HK-2 (cell line): ENCODE measurements around the gene ZSCAN22.
"Not testable (repeated sequence)": the region's sequence is repeated elsewhere in the genome, so short reads cannot be mapped to it uniquely, and the experiment has no call there.

Experiments used
- DNase-seq: peaks from one replicate; pipeline ENCODE4 v3.0.0-alpha.2; 2018; ENCODE audit not compliant: unreplicated experiment

ZSCAN22 gene

GRCh38 chr19:58317476-58318072 lies 9.2 kb upstream of the ZSCAN22 start:
- DNase-seq: peak; percentile 35

- no peak for DNase-seq
Observed at GRCh38 chr19:58318297-58318696, 8.5 kb upstream of the ZSCAN22 start.

GRCh38 chr19:58319241-58319640 lies 7.6 kb upstream of the ZSCAN22 start:
- DNase-seq: no peak

- no peak for DNase-seq
Observed at GRCh38 chr19:58325311-58326022, 1.3 kb upstream of the ZSCAN22 start.

GRCh38 chr19:58326501-58326913 lies 287 bp upstream of the ZSCAN22 start:
- DNase-seq: no peak

- peak; percentile 35 for DNase-seq
Observed at GRCh38 chr19:58328999-58329398, 2.2 kb downstream of the ZSCAN22 start.

GRCh38 chr19:58330458-58330857 lies 3.7 kb downstream of the ZSCAN22 start:
- DNase-seq: no peak

- no peak for DNase-seq
Observed at GRCh38 chr19:58332697-58333096, 5.9 kb downstream of the ZSCAN22 start.

- no peak for DNase-seq
Observed at GRCh38 chr19:58334691-58335249, 8.0 kb downstream of the ZSCAN22 start.

GRCh38 chr19:58335630-58336029 lies 8.8 kb downstream of the ZSCAN22 start:
- DNase-seq: no peak

- DNase-seq: no peak
Observed at GRCh38 chr19:58336216-58336615, 9.4 kb downstream of the ZSCAN22 start.

GRCh38 chr19:58336820-58337219 lies 10.0 kb downstream of the ZSCAN22 start:
- no peak for DNase-seq

- DNase-seq: no peak
Observed at GRCh38 chr19:58338336-58338735, 11.5 kb downstream of the ZSCAN22 start.

GRCh38 chr19:58338825-58339558 lies 12.2 kb downstream of the ZSCAN22 start:
- no peak for DNase-seq

GRCh38 chr19:58345558-58345957 lies 18.8 kb downstream of the ZSCAN22 start:
- no peak for DNase-seq

- peak; percentile 78 for DNase-seq
Observed at GRCh38 chr19:58346961-58347929, 20.5 kb downstream of the ZSCAN22 start.

- not testable (repeated sequence) for DNase-seq
Observed at GRCh38 chr19:58348080-58348479, 21.3 kb downstream of the ZSCAN22 start.

GRCh38 chr19:58349590-58349989 lies 22.8 kb downstream of the ZSCAN22 start:
- DNase-seq: no peak

- no peak for DNase-seq
Observed at GRCh38 chr19:58350001-58350861, 23.4 kb downstream of the ZSCAN22 start.

- DNase-seq: no peak
Observed at GRCh38 chr19:58350871-58351557, 24.2 kb downstream of the ZSCAN22 start.
